ENCODE data around the gene EPS8. TPM values are rescaled to one million over a fixed set of nuclear protein-coding genes. Genes with fewer than 3 reads are reported as not detected.

The EPS8 gene
- total RNA-seq, 4 donors from 2014 or later: 26.1 to 43.2 (median 32.3) TPM

DNA sequence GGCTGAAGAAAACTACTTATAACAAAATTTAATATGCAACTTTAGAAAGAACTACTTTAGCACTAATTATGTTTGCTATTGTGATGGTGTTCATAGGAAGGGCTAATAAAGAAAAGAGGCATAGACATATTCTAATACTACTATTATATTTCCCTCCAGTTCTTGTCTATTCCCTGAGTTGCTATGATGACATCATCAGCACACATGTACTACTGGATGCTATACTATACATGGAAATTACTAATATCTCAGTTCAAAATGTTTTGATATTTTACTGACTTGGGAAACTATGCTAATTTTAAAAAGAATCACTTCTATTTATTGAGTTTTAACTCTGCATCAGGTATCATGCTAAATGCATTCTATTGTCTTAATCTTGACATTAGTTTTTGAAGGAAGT is 101.6 kb downstream of the EPS8 start:
- TF ChIP-seq, protein P1, sequence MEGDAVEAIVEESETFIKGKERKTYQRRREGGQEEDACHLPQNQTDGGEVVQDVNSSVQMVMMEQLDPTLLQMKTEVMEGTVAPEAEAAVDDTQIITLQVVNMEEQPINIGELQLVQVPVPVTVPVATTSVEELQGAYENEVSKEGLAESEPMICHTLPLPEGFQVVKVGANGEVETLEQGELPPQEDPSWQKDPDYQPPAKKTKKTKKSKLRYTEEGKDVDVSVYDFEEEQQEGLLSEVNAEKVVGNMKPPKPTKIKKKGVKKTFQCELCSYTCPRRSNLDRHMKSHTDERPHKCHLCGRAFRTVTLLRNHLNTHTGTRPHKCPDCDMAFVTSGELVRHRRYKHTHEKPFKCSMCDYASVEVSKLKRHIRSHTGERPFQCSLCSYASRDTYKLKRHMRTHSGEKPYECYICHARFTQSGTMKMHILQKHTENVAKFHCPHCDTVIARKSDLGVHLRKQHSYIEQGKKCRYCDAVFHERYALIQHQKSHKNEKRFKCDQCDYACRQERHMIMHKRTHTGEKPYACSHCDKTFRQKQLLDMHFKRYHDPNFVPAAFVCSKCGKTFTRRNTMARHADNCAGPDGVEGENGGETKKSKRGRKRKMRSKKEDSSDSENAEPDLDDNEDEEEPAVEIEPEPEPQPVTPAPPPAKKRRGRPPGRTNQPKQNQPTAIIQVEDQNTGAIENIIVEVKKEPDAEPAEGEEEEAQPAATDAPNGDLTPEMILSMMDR (IDR thresholded peaks at IDR 0.05): no peak
- no peak for TF ChIP-seq POLR2A (IDR thresholded peaks at IDR 0.05)
- no peak overlapping the region for H3K4me3 ChIP-seq (ENCODE audit: low read depth, poor library complexity, severe bottlenecking)
- no peak for DNase-seq (ENCODE audit: low spot score in 2 of 2)
- intact Hi-C loops (cut with DNase I; ENCODE audit: low total_unique reads): no loop called here

DNA sequence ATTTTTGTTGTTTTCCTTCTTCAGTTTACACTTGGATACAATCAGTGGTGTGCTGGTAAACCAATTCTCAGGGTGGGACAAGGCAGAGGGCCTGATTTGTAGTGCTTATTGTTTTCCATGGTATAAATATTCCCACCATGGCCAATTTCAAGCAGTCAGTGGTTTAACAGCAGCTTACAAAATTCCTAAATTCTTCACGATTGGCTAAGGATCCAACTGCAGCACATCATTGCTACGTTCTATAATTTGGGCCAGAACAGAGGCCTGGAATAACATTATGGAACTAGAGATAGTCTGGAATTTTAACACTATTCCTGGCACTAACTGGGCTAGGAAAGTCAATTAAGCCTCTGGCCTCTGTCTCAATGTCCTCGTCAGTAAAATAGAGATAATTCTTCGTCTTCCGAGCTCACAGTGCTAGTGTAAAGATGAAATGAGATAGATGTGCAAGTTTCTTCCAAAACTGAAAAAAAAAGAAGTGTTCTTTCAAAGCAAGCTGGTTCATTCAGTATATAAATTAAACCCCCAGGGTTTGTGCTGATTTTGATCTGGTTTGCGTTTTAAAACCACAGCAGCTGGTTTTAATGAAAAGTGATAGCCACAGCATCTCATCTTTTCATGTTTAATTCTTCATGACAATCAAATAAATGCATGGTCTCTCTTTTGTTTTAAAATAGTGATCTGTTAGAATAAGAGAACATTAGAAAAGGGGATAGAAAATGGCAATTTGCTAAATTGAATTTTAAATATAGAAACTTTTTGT is 104.1 kb downstream of the EPS8 start:
- WGBS, 2 donors: 60 to 65% methylated on average over 6 of the region's 6 CpGs
- no peak for DNase-seq (ENCODE audit: low spot score in 2 of 2)
- H3K4me3 ChIP-seq (ENCODE audit: low read depth, poor library complexity, severe bottlenecking): no peak overlapping the region
- intact Hi-C loops (cut with DNase I; ENCODE audit: low total_unique reads): no loop called here
- TF ChIP-seq POLR2A (IDR thresholded peaks at IDR 0.05): no peak
- TF ChIP-seq, protein P1 (IDR thresholded peaks at IDR 0.05): no peak

DNA sequence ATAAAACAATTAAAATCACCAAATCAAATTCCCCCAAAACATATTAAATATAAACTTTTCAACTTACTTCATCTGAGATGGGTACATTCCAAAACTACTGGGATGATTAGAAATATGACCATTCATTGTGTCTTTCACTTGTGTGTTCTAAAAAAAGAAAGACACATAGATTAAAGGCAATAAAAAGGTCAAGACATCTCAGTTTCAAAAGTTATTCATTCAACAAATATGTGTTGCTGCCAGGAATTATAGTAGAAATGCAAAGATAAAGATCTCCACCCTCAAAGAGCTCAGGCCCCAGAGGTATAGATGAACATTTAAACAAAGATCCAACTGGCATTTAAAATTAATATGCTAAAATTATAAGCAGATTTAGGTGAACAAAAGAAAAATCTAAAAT is 106.4 kb downstream of the EPS8 start:
- no peak for TF ChIP-seq POLR2A (IDR thresholded peaks at IDR 0.05)
- TF ChIP-seq, protein P1 (IDR thresholded peaks at IDR 0.05): no peak
- H3K4me3 ChIP-seq (ENCODE audit: low read depth, poor library complexity, severe bottlenecking): no peak overlapping the region
- no peak for DNase-seq (ENCODE audit: low spot score in 2 of 2)
- intact Hi-C loops (cut with DNase I; ENCODE audit: low total_unique reads): no loop called here

GRCh38 chr12:15679151-15679550 is 110.0 kb downstream of the EPS8 start:
- intact Hi-C loops (cut with DNase I; ENCODE audit: low total_unique reads): no loop called here
- 61 to 75% methylated on average over 1 of the region's 1 CpG for WGBS, 2 donors
- no peak for DNase-seq (ENCODE audit: low spot score in 2 of 2)
- TF ChIP-seq POLR2A (IDR thresholded peaks at IDR 0.05): no peak
- TF ChIP-seq, protein P1 (IDR thresholded peaks at IDR 0.05): no peak
- no peak overlapping the region for H3K4me3 ChIP-seq (ENCODE audit: low read depth, poor library complexity, severe bottlenecking)

DNA sequence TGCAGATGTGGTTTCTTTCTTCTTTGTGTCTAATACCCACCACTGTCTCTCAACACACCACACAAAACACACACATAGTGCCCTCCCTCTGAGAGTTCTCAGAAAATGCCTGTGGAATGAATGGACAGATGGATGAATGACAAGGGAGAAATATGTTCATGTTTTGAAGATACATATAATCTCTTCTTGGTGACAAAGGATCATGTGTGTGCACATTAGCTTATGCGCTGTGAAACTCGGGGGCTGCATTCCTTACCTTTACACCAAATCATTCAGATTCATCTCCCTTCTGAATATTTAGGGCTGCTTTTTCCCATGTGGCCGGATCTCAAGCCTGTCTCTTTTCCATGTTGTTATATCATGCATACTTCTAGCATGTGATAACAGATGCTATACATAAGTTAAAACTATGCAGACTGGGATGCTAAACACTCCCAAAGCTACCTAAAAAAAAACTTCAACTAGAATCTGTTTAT is 111.4 kb downstream of the EPS8 start:
- TF ChIP-seq, protein P1 (IDR thresholded peaks at IDR 0.05): no peak
- no peak for TF ChIP-seq POLR2A (IDR thresholded peaks at IDR 0.05)
- WGBS, 2 donors: 80 to 81% methylated on average over 3 of the region's 3 CpGs
- no peak overlapping the region for H3K4me3 ChIP-seq (ENCODE audit: low read depth, poor library complexity, severe bottlenecking)
- DNase-seq (ENCODE audit: low spot score in 2 of 2): no peak
- intact Hi-C loops (cut with DNase I; ENCODE audit: low total_unique reads): no loop called here

- intact Hi-C loops (cut with DNase I; ENCODE audit: low total_unique reads): no loop called here
- no peak overlapping the region for H3K4me3 ChIP-seq (ENCODE audit: low read depth, poor library complexity, severe bottlenecking)
- TF ChIP-seq, protein P1 (IDR thresholded peaks at IDR 0.05): no peak
- no peak for TF ChIP-seq POLR2A (IDR thresholded peaks at IDR 0.05)
- 74 to 81% methylated on average over 3 of the region's 3 CpGs for WGBS, 2 donors
- DNase-seq (ENCODE audit: low spot score in 2 of 2): no peak
Measured at GRCh38 chr12:15677228-15677627, 112.0 kb downstream of the EPS8 start.

Measured in lower leg skin (tissue), 4 donors.